ENCODE results near the gene APOE. TPM values are rescaled to one million over a fixed set of nuclear protein-coding genes. Genes with fewer than 3 reads are reported as not detected.
A peak's percentile ranks its signal among the peaks of the same experiment; 100 is the strongest.

APOE gene
- total and polyA plus RNA-seq, 9 of the 15 experiments (the other 6 are each of a cell fraction or from before 2014, with no cell fraction given), result 0.14 to 180 (median 58.1) TPM; not detected in 1

DNA sequence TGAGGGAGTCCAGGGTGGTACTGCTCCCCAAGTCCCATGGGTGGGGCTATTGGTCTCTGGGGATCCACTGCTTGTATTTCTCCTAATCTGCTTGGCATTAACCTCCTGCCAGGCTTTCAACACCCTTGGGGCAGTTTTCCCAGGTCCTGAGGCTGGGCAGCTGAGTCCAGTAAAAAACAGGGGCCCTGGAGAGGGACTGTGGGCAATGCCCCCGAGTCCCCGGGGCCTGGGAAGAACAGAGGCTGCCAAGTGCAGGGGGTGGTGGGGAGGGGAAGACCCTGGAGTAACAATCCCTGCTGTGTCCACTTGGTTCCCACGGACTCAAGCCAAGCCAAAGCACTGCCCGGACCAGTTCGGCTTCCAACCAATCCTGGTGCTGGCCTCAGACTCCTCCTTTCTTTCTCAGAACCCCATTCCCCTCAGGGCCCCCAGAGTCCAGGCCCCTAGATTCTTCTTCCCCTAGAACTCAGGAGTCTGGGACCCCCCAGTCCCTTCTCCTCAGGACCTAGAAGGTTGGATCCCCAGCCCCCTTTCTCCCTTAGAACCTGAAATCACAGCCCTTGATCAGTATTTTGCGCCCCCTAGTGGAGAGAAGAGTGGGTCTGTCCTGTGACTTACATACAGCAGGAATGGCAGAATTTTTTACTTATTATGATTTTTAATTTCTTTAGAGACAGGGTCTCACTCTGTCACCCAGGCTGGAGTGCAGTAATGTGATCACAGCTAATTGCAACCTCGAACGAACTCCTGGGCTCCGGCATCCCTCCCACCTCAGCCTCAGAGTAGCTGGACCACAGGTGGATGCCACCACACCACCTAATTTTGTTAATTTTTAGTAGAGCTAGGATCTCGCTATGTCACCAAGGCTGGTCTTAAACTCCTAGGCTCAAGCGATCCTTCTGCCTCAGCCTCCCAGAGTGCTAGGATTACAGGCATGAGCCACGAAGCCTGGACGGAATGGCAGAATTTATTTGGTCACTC lies 45.9 kb downstream of the APOE start (continued):
- TF ChIP-seq, protein P1, sequence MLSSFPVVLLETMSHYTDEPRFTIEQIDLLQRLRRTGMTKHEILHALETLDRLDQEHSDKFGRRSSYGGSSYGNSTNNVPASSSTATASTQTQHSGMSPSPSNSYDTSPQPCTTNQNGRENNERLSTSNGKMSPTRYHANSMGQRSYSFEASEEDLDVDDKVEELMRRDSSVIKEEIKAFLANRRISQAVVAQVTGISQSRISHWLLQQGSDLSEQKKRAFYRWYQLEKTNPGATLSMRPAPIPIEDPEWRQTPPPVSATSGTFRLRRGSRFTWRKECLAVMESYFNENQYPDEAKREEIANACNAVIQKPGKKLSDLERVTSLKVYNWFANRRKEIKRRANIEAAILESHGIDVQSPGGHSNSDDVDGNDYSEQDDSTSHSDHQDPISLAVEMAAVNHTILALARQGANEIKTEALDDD (IDR thresholded peaks at IDR 0.05), result no peak
- TF ChIP-seq, protein P2, sequence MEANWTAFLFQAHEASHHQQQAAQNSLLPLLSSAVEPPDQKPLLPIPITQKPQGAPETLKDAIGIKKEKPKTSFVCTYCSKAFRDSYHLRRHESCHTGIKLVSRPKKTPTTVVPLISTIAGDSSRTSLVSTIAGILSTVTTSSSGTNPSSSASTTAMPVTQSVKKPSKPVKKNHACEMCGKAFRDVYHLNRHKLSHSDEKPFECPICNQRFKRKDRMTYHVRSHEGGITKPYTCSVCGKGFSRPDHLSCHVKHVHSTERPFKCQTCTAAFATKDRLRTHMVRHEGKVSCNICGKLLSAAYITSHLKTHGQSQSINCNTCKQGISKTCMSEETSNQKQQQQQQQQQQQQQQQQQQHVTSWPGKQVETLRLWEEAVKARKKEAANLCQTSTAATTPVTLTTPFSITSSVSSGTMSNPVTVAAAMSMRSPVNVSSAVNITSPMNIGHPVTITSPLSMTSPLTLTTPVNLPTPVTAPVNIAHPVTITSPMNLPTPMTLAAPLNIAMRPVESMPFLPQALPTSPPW (CRISPR knock-in tag; IDR thresholded peaks at IDR 0.05), result 0 out of 2 replicates have a peak, but pooled peaks have one; percentile 16
- TF ChIP-seq, protein P3, sequence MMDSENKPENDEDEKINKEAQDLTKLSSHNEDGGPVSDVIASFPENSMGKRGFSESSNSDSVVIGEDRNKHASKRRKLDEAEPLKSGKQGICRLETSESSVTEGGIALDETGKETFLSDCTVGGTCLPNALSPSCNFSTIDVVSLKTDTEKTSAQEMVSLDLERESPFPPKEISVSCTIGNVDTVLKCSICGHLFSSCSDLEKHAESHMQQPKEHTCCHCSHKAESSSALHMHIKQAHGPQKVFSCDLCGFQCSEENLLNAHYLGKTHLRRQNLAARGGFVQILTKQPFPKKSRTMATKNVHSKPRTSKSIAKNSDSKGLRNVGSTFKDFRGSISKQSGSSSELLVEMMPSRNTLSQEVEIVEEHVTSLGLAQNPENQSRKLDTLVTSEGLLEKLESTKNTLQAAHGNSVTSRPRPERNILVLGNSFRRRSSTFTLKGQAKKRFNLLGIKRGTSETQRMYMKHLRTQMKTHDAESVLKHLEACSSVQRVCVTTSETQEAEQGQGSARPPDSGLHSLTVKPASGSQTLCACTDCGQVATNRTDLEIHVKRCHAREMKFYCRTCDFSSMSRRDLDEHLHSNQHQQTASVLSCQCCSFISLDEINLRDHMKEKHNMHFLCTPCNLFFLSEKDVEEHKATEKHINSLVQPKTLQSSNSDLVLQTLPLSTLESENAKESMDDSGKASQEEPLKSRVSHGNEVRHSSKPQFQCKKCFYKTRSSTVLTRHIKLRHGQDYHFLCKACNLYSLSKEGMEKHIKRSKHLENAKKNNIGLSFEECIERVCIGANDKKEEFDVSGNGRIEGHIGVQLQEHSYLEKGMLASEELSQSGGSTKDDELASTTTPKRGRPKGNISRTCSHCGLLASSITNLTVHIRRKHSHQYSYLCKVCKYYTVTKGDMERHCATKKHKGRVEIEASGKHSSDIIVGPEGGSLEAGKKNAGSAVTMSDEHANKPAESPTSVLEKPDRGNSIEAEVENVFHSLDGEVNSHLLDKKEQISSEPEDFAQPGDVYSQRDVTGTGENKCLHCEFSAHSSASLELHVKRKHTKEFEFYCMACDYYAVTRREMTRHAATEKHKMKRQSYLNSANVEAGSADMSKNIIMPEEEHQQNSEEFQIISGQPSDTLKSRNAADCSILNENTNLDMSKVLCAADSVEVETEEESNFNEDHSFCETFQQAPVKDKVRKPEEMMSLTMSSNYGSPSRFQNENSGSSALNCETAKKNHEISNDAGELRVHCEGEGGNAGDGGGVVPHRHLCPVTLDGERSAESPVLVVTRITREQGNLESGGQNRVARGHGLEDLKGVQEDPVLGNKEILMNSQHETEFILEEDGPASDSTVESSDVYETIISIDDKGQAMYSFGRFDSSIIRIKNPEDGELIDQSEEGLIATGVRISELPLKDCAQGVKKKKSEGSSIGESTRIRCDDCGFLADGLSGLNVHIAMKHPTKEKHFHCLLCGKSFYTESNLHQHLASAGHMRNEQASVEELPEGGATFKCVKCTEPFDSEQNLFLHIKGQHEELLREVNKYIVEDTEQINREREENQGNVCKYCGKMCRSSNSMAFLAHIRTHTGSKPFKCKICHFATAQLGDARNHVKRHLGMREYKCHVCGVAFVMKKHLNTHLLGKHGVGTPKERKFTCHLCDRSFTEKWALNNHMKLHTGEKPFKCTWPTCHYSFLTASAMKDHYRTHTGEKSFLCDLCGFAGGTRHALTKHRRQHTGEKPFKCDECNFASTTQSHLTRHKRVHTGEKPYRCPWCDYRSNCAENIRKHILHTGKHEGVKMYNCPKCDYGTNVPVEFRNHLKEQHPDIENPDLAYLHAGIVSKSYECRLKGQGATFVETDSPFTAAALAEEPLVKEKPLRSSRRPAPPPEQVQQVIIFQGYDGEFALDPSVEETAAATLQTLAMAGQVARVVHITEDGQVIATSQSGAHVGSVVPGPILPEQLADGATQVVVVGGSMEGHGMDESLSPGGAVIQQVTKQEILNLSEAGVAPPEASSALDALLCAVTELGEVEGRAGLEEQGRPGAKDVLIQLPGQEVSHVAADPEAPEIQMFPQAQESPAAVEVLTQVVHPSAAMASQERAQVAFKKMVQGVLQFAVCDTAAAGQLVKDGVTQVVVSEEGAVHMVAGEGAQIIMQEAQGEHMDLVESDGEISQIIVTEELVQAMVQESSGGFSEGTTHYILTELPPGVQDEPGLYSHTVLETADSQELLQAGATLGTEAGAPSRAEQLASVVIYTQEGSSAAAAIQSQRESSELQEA (IDR thresholded peaks at IDR 0.05; ENCODE audit: low read depth), result no peak
- TF ChIP-seq PHB2 (IDR thresholded peaks at IDR 0.05; ENCODE audit: low read depth) (no peak), ATF7 (IDR thresholded peaks at IDR 0.05) (no peak), MTA1 (IDR thresholded peaks at IDR 0.05; ENCODE audit: borderline replicate concordance) (no peak), DNMT1 (IDR thresholded peaks at IDR 0.05) (no peak), CBFA2T3 (IDR thresholded peaks at IDR 0.05) (no peak), RBBP5 (IDR thresholded peaks at IDR 0.05; ENCODE audit: borderline replicate concordance, insufficient read depth, low read length, poor library complexity, severe bottlenecking) (no peak), RAD21 (CRISPR knock-in tag; conservative IDR thresholded peaks at IDR 0.05 in 1 of 2, IDR thresholded peaks at IDR 0.05 in 1 of 2) (peak; percentile 76 to 84), HDAC1 (IDR thresholded peaks at IDR 0.05) (no peak), RBM39 (optimal IDR thresholded peaks at IDR 0.05; ENCODE audit: low read depth, low read length) (no peak), RFX7 (CRISPR knock-in tag; IDR thresholded peaks at IDR 0.05) (no peak)
- TF ChIP-seq, protein P4, sequence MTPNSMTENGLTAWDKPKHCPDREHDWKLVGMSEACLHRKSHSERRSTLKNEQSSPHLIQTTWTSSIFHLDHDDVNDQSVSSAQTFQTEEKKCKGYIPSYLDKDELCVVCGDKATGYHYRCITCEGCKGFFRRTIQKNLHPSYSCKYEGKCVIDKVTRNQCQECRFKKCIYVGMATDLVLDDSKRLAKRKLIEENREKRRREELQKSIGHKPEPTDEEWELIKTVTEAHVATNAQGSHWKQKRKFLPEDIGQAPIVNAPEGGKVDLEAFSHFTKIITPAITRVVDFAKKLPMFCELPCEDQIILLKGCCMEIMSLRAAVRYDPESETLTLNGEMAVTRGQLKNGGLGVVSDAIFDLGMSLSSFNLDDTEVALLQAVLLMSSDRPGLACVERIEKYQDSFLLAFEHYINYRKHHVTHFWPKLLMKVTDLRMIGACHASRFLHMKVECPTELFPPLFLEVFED (CRISPR knock-in tag; conservative IDR thresholded peaks at IDR 0.05), result no peak
